Omental fat pad (tissue), 4 donors: Measurements from ENCODE around the gene ZNF438. TPM values are rescaled to one million over a fixed set of nuclear protein-coding genes. Genes with fewer than 3 reads are reported as not detected.

ENCODE experiments used
- ATAC-seq: fragments of 150-250 bp; one replicate; pipeline ENCODE4 v1.9.1; 2016; ENCODE audit warnings: mild to moderate bottlenecking, moderate library complexity; ENCODE audit not compliant: low FRiP score
- DNase-seq: peaks from one replicate; pipeline ENCODE4 v3.0.0-alpha.2; 2019; ENCODE audit warnings: low spot score
- total RNA-seq, 4 donors: library from RNA; depleted of rRNA; stranded (reverse); fragments of >200 nt; gene quantifications; one replicate each; pipeline ENCODE4 v1.1.0, GENCODE V29; 2016
- TF ChIP-seq, protein P1 (sequence below), 3 donors: fragments of 450-650 bp; IDR thresholded peaks; one replicate each; pipeline ENCODE4 v1.5.1; 2016 to 2017; ENCODE audit warnings: antibody characterized with exemption in 3 of 3, mild to moderate bottlenecking in 3 of 3, moderate library complexity in 2 of 3

The ZNF438 gene
- total RNA-seq, 4 donors from 2014 or later = 8.9 to 22.9 (median 12.3) TPM

DNA sequence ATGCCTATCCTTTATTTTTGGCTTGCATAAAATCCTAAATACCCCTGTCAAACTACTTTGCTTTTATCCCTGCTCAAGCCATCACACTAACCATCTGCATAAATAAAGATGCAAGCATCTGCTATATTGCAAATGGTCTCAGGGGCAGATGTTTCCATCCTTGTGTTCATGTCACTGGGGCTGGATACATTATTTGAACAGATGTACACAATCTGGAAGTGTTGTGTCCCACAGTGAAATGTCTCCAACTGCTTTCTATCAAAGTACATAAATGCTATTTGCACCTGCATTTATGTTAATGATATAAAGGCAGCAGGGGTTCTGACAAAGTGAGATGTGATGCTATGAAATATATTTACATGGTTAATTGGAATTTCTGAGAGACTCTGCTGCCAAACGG, 163.1 kb downstream of the ZNF438 start:
- DNase-seq (no peak), ATAC-seq (no peak)
- TF ChIP-seq, protein P1, sequence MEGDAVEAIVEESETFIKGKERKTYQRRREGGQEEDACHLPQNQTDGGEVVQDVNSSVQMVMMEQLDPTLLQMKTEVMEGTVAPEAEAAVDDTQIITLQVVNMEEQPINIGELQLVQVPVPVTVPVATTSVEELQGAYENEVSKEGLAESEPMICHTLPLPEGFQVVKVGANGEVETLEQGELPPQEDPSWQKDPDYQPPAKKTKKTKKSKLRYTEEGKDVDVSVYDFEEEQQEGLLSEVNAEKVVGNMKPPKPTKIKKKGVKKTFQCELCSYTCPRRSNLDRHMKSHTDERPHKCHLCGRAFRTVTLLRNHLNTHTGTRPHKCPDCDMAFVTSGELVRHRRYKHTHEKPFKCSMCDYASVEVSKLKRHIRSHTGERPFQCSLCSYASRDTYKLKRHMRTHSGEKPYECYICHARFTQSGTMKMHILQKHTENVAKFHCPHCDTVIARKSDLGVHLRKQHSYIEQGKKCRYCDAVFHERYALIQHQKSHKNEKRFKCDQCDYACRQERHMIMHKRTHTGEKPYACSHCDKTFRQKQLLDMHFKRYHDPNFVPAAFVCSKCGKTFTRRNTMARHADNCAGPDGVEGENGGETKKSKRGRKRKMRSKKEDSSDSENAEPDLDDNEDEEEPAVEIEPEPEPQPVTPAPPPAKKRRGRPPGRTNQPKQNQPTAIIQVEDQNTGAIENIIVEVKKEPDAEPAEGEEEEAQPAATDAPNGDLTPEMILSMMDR (IDR thresholded peaks at IDR 0.05) = no peak

DNA sequence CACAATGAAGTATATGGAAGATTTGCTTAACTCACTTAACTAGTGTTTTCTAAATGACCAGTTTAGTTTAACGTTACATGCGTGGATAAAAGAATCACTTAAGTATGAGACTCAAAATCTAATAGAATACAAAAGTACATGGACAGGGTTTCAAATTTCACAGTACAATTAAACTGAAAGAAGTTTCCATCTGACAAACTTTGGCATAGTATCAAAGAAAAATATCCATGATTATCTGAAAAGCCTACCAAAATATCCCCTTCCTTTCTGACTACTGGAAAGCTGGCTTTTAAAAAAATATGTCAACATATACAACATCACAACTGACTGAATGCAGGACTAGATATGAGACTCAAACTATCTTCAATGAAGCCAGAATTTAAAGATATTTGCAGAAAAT, 164.8 kb downstream of the ZNF438 start:
- no peak for DNase-seq
- TF ChIP-seq, protein P1 (IDR thresholded peaks at IDR 0.05) = no peak
- no peak for ATAC-seq

DNA sequence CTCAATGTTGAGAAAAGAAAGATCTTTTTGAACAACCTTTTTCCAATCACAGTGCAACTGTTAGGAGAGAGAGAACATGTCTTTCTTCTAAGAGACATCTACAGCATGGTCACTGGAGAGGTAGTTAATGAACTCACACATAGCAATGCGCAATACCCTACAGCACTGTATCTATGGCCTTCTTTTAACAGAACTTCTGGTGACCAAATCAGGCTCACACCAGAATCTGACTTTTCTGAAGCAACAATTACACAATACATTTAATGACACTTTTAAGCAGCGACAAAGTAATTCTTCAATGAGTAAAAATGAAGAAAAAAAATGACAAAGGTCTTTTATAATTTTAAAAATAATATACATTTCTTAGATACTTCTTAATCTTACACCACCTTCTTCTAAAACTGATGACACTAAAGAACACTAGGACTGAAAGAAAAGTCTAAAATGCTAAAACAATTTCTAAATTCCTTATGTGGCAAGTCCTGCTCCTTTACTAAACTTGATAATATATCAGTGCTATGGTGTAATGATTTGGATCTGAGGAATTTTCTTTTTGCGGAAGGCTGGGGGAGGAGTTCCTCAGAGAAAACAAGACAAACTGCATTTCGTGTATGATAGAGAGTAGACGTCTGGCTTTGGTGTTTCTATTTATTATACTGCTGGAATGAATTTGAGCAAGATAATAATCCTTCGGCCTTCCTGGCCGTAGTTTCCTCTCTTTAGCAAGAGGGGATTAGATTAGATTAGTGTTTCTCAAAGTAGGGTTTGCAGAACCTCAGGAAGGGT, 166.3 kb downstream of the ZNF438 start:
- TF ChIP-seq, protein P1 (IDR thresholded peaks at IDR 0.05) = no peak
- peak; percentile 86 for ATAC-seq

DNA sequence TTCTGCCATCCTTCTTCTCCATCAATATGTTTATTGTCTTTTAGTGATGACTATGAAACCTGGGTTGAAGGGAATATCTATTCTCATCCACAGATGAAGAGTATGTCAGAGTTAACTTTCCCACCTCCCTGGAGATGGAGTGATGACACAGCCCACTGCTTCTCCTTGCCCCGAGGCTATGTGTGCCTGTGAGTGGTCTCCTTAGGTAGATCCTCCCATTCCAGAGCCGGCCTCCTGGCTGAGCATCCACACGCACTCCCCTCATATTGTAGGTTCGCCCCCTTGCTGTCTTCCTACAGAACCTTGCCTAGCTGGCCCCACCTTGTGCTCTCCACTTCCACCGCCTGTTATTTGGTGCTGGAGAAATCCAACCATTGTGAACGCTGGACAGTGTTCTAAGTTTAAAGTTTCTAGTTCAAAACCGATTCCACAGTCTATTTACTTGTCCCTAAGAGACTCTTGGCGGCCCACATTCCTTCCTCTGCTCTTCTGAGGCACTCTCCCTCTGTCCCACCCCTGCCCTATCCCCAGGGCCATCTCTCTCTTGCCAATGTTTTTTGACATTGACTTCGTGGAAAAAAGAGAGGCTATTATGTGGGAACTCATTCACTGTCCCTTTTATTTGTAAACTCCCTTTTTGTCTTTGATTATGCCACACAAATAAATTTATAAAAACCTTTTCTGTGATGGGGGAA, 168.0 kb downstream of the ZNF438 start:
- no peak for DNase-seq
- TF ChIP-seq, protein P1 (IDR thresholded peaks at IDR 0.05) = no peak
- no peak for ATAC-seq

More for the DNA sequence above, 166.3 kb downstream of the ZNF438 start:
- no peak for DNase-seq

DNA sequence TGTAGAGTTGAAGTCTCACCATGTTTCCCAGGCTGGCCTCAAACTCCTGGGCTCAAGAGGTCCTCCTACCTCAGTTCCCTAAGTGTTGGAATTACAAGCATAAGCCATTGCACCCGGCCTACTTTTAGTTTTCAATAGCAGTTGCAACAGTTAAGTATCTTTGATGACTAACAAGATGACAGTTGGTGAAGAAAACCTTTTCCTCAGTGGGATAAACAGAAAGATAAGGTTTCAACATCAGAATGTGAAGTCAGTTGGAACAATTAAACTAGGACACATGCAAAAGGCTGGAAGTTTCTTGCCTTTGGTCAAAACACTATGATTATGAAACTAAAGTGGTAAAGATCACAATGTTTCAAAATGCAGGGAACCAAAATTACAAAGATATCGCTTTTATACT, 169.2 kb downstream of the ZNF438 start:
- TF ChIP-seq, protein P1 (IDR thresholded peaks at IDR 0.05) = no peak
- ATAC-seq (peak; percentile 50), DNase-seq (no peak)

DNA sequence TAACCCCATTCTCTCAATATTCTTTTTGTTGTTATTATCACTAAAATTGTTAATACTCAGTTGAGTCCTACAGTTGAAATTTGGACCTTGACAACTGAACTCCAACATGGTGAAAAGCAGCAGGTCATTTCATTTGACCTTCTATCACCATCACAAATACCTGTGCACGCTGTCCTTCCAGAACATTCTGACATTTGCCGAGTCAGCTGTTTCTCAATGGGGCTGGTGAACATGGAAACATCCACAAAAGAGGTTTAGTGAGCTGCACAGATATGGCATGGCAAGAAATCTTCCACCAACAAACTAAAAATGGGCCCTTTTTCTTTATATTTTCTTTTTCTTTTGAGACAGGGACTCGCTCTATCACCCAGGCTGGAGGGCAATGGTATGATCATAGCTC, 169.7 kb downstream of the ZNF438 start:
- ATAC-seq = no peak
- no peak for DNase-seq
- TF ChIP-seq, protein P1 (IDR thresholded peaks at IDR 0.05) = no peak
